ENCODE results near the gene ZFY. TPM values are rescaled to one million over a fixed set of nuclear protein-coding genes. Genes with fewer than 3 reads are reported as not detected.

ZFY gene
- total RNA-seq, 1 experiment from 2014 or later, result 3.5 TPM

- TF ChIP-seq, protein P1, sequence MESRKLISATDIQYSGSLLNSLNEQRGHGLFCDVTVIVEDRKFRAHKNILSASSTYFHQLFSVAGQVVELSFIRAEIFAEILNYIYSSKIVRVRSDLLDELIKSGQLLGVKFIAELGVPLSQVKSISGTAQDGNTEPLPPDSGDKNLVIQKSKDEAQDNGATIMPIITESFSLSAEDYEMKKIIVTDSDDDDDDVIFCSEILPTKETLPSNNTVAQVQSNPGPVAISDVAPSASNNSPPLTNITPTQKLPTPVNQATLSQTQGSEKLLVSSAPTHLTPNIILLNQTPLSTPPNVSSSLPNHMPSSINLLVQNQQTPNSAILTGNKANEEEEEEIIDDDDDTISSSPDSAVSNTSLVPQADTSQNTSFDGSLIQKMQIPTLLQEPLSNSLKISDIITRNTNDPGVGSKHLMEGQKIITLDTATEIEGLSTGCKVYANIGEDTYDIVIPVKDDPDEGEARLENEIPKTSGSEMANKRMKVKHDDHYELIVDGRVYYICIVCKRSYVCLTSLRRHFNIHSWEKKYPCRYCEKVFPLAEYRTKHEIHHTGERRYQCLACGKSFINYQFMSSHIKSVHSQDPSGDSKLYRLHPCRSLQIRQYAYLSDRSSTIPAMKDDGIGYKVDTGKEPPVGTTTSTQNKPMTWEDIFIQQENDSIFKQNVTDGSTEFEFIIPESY (IDR thresholded peaks at IDR 0.05; ENCODE audit: extremely low read depth, insufficient replicate concordance, low read length), result no peak
- TF ChIP-seq EZH2phosphoT487 (IDR thresholded peaks at IDR 0.05; ENCODE audit: borderline replicate concordance), result no peak
- no peak for TF ChIP-seq SRF (IDR thresholded peaks at IDR 0.05; ENCODE audit: low read depth)
- no peak for TF ChIP-seq ZNF274 (IDR thresholded peaks at IDR 0.05; ENCODE audit: low read depth, low read length)
Observed at GRCh38 chrY:3007967-3008366, 72.8 kb downstream of the ZFY start (continued).

DNA sequence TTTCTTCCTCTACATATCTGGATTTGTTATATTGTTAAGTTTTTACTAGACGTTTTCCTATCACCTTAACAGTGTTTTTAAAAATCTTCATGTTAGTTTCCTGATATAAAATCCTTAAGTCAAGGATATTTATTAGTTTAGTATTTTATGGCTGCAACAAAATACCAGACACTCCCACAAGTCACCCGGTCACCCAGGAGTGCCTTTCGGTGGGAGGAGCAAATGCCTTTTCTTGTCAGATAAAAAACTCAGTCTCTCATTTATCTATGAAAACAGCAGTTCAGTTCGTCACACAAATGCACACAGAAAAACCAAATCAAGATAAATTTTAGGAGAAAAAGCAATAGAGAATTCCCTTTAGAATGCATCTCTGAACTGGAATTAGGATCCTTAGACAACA, 77.0 kb downstream of the ZFY start:
- ChIA-PET RAD21 (ENCODE audit: low non-redundant PET in 1 of 2, low total read pairs in 2 of 2, uncharacterized antibody in 2 of 2, unreplicated experiment in 2 of 2) (no interaction called here), CTCF (no interaction called here), POLR2A (no interaction called here)
- no peak overlapping the region for H2AFZ ChIP-seq (ENCODE audit: low read depth, low read length, poor library complexity, severe bottlenecking)
- no peak for TF ChIP-seq POLR2AphosphoS5 (IDR thresholded peaks at IDR 0.05; ENCODE audit: low read depth, low read length)
- TF ChIP-seq, protein P2, sequence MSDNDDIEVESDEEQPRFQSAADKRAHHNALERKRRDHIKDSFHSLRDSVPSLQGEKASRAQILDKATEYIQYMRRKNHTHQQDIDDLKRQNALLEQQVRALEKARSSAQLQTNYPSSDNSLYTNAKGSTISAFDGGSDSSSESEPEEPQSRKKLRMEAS (IDR thresholded peaks at IDR 0.05), result no peak
- no peak for TF ChIP-seq SRF (IDR thresholded peaks at IDR 0.05; ENCODE audit: low read depth)
- no peak for TF ChIP-seq FOSL1 (IDR thresholded peaks at IDR 0.05; ENCODE audit: low read depth)
- TF ChIP-seq SP1 (IDR thresholded peaks at IDR 0.05; ENCODE audit: low read depth), result no peak
- no peak for TF ChIP-seq EZH2 (IDR thresholded peaks at IDR 0.05)
- TF ChIP-seq ELF1 (IDR thresholded peaks at IDR 0.05; ENCODE audit: borderline replicate concordance, low read depth), result no peak
- no peak for TF ChIP-seq CTCF (IDR thresholded peaks at IDR 0.05 in 2 of 3, conservative IDR thresholded peaks at IDR 0.05 in 1 of 3; ENCODE audit: borderline replicate concordance in 1 of 3, insufficient read depth in 1 of 3, low read depth in 2 of 3, low read length in 2 of 3)
- TF ChIP-seq, protein P1 (IDR thresholded peaks at IDR 0.05; ENCODE audit: extremely low read depth, insufficient replicate concordance, low read length), result no peak
- no TSS peak for BruUV-seq (replicated peaks)
- DNase-seq (ENCODE audit: low read depth, low spot score), result no peak
- no peak overlapping the region for H3K4me3 ChIP-seq (replicated peaks in 1 of 2; ENCODE audit: low read depth in 1 of 2, low read length in 2 of 2)
- H3K9ac ChIP-seq (ENCODE audit: low read length), result no peak overlapping the region
- no peaks in the 10 kb centered on the region for H3K9me3 ChIP-seq (ENCODE audit: control insufficient read depth in 1 of 2, insufficient read depth in 1 of 2, low read depth in 1 of 2, low read length in 2 of 2)
- no peak overlapping the region for H3K4me2 ChIP-seq (ENCODE audit: low read length)
- H3K79me2 ChIP-seq (ENCODE audit: insufficient read depth, low read length), result no peaks in the 10 kb centered on the region
- no peaks in the 10 kb centered on the region for H3K9me2 ChIP-seq (ENCODE audit: insufficient read depth)
- H3K4me1 ChIP-seq (ENCODE audit: control insufficient read depth in 1 of 2, insufficient read depth in 2 of 2, low read length in 2 of 2), result no peaks in the 10 kb centered on the region
- no peaks in the 10 kb centered on the region for H3K27me3 ChIP-seq (ENCODE audit: insufficient read depth, low read length)
- no peak for ATAC-seq
- H4K20me1 ChIP-seq (ENCODE audit: insufficient read depth), result no peaks in the 10 kb centered on the region
- no peak overlapping the region for H3K27ac ChIP-seq (ENCODE audit: low read depth, low read length)
- intact Hi-C loops (cut with micrococcal nuclease), result no loop called here
- H3K36me3 ChIP-seq (ENCODE audit: control insufficient read depth in 1 of 2, insufficient read depth in 2 of 2, low read length in 2 of 2), result no peaks in the 10 kb centered on the region

Data from HCT116 (cell line).